Measurements from ENCODE around the gene PIP4K2C.
"Not testable (repeated sequence)": the region's sequence is repeated elsewhere in the genome, so short reads cannot be mapped to it uniquely, and the experiment has no call there.

PIP4K2C gene

DNA sequence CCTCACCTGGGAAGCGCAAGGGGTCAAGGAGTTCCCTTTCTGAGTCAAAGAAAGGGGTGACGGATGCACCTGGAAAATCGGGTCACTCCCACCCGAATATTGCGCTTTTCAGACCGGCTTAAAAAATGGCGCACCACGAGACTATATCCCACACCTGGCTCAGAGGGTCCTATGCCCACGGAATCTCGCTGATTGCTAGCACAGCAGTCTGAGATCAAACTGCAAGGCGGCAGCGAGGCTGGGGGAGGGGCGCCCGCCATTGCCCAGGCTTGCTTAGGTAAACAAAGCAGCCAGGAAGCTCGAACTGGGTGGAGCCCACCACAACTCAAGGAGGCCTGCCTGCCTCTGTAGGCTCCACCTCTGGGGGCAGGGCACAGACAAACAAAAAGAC lies 55.7 kb downstream of the PIP4K2C start:
- H3K4me3 ChIP-seq (ENCODE audit: low read depth, low read length); H3K27me3 ChIP-seq (ENCODE audit: control insufficient read depth, insufficient read depth, low read length); H3K27ac ChIP-seq (ENCODE audit: low read depth, low read length); H3K4me1 ChIP-seq (ENCODE audit: control insufficient read depth, insufficient read depth, low read length); H3K36me3 ChIP-seq (ENCODE audit: control insufficient read depth, insufficient read depth, low read length); H3K9ac ChIP-seq (ENCODE audit: low read depth, low read length): not testable (repeated sequence)
- H3K9me3 ChIP-seq (ENCODE audit: control insufficient read depth, insufficient read depth, low read length) = peaks cover 18% of the 10 kb centered on the region
